Measurements from ENCODE around the gene GRIA3. TPM values are rescaled to one million over a fixed set of nuclear protein-coding genes. Genes with fewer than 3 reads are reported as not detected.
A peak's percentile ranks its signal among the peaks of the same experiment; 100 is the strongest.

The GRIA3 gene
- total RNA-seq, 6 experiments from 2014 or later, result 14.4 to 25.9 (median 18.0) TPM

DNA sequence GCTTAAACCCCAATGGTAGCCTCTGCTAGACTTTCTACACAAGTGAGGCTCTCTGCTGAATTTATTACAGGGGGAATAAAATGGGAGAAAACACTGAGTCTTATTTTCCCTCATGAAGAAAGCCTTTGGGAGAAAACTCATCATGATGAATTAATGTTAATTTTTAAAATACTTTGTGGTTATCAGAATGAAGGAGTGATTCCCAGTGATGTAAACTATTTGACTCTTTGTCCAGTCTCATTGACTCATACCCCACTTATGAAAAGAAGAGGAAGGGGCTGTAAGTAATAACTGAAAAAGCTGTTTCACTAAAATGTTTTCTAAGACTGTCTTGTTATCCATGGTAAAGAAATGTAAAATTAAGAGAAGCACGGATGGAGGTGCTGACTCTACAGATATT lies 208.8 kb downstream of the GRIA3 start:
- no peak for DNase-seq
- H3K27ac Mint-ChIP-seq, result no peak overlapping the region

DNA sequence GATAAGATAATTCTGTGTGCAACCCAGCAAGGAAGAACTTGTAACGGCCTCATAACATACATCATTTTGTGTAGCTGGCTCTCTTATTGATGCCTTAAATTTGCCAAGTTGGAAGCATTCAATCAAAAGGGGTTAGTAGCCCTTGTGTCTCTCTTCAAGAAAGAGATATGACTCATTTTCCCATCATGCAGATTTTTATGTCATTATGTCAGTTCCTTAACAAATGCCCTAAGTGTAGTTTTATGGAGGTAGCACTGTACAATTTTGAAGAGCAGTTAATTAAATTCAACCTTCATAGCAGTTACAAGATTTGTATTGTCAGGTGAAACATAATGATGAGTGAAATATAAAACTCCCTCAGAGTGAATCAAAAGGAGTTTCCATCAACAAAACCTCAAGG lies 215.6 kb downstream of the GRIA3 start:
- Mint-ChIP-seq H3K27me3 (ENCODE audit: insufficient read depth) (no peaks in the 10 kb centered on the region), H3K27ac (no peak overlapping the region), H3K4me3 (no peak overlapping the region), H3K4me1 (ENCODE audit: low read depth) (peaks cover 32% of the 10 kb centered on the region), H3K36me3 (ENCODE audit: low read depth) (peaks cover 6% of the 10 kb centered on the region), H3K9me3 (no peaks in the 10 kb centered on the region)
- TF ChIP-seq, protein P1, sequence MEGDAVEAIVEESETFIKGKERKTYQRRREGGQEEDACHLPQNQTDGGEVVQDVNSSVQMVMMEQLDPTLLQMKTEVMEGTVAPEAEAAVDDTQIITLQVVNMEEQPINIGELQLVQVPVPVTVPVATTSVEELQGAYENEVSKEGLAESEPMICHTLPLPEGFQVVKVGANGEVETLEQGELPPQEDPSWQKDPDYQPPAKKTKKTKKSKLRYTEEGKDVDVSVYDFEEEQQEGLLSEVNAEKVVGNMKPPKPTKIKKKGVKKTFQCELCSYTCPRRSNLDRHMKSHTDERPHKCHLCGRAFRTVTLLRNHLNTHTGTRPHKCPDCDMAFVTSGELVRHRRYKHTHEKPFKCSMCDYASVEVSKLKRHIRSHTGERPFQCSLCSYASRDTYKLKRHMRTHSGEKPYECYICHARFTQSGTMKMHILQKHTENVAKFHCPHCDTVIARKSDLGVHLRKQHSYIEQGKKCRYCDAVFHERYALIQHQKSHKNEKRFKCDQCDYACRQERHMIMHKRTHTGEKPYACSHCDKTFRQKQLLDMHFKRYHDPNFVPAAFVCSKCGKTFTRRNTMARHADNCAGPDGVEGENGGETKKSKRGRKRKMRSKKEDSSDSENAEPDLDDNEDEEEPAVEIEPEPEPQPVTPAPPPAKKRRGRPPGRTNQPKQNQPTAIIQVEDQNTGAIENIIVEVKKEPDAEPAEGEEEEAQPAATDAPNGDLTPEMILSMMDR (IDR thresholded peaks at IDR 0.05), result no peak
- no peak for DNase-seq

More for the DNA sequence above, 208.8 kb downstream of the GRIA3 start:
- H3K4me1 Mint-ChIP-seq (ENCODE audit: low read depth), result peaks cover 5% of the 10 kb centered on the region; the same call in 1 of the 2 replicates
- H3K4me3 Mint-ChIP-seq, result no peak overlapping the region
- no peaks in the 10 kb centered on the region for H3K27me3 Mint-ChIP-seq (ENCODE audit: insufficient read depth)
- TF ChIP-seq, protein P1 (IDR thresholded peaks at IDR 0.05), result no peak
- no peaks in the 10 kb centered on the region; the same call in 1 of the 2 replicates for H3K9me3 Mint-ChIP-seq
- peaks cover 12% of the 10 kb centered on the region for H3K36me3 Mint-ChIP-seq (ENCODE audit: low read depth)

DNA sequence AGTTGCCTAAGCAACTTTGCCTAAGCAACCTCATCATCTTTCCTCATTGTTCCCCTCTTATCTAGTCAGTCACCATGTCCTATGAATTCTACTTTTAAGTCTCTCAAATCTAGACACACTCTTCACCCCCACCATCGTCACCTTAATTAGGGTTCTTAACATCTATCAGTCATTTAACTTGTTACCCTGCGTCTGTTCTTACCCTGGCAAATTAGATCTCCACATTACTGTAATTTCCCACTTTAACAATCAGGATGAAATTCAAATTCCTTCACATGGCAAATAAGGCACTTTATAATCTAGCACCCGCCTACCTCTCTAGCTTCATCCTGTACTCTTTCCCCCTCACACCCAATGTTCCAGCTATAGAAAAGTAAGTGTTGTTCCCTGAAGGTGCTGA lies 221.2 kb downstream of the GRIA3 start:
- H3K27me3 Mint-ChIP-seq (ENCODE audit: insufficient read depth), result no peaks in the 10 kb centered on the region
- no peak for DNase-seq
- TF ChIP-seq, protein P1 (IDR thresholded peaks at IDR 0.05), result no peak
- no peaks in the 10 kb centered on the region for H3K9me3 Mint-ChIP-seq
- no peak overlapping the region for H3K4me3 Mint-ChIP-seq
- no peak overlapping the region for H3K27ac Mint-ChIP-seq
- peaks cover 37% of the 10 kb centered on the region for H3K4me1 Mint-ChIP-seq (ENCODE audit: low read depth)
- H3K36me3 Mint-ChIP-seq (ENCODE audit: low read depth), result peaks cover 18% of the 10 kb centered on the region

- H3K4me3 Mint-ChIP-seq, result peak overlapping the region; percentile 68
- H3K27me3 Mint-ChIP-seq (ENCODE audit: insufficient read depth), result no peaks in the 10 kb centered on the region
- no peaks in the 10 kb centered on the region for H3K9me3 Mint-ChIP-seq
- H3K27ac Mint-ChIP-seq, result peak overlapping the region; percentile 83
- TF ChIP-seq, protein P1 (IDR thresholded peaks at IDR 0.05), result no peak
- H3K36me3 Mint-ChIP-seq (ENCODE audit: low read depth), result peaks cover 23% of the 10 kb centered on the region
- DNase-seq, result no peak
- H3K4me1 Mint-ChIP-seq (ENCODE audit: low read depth), result peaks cover 60% of the 10 kb centered on the region
Observed at GRCh38 chrX:123408821-123409737, 225.0 kb downstream of the GRIA3 start.

DNA sequence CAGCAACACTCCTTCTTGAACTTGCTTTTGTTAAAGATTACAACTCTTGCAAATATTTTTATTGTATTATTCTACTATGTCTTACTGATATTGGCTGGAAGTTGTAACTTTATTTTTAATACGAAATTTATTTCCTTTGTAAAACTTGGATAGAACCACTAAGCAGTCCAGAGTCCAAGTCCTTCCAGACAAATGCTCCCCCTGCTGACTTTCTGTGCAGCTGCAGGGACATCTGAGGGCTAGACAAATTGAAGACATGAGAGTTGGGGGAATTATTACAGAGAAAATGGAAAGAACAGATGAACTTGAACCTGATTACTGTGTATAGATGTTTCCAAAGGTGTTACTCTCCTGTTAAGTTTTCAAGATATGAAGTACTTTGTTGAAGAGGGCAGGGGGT lies 238.8 kb downstream of the GRIA3 start:
- no peak overlapping the region for H3K27ac Mint-ChIP-seq
- TF ChIP-seq, protein P1 (IDR thresholded peaks at IDR 0.05), result peak; percentile 73
- H3K9me3 Mint-ChIP-seq, result no peaks in the 10 kb centered on the region
- H3K4me1 Mint-ChIP-seq (ENCODE audit: low read depth), result peaks cover 36% of the 10 kb centered on the region
- no peaks in the 10 kb centered on the region for H3K36me3 Mint-ChIP-seq (ENCODE audit: low read depth)
- no peak overlapping the region for H3K4me3 Mint-ChIP-seq
- DNase-seq, result peak; percentile 30
- no peaks in the 10 kb centered on the region for H3K27me3 Mint-ChIP-seq (ENCODE audit: insufficient read depth)

Data from HFFc6 (cell line).